Transverse colon (tissue), 4 donors: Measurements from ENCODE around the gene RASGRP2.

Experiments used
- EP300 ChIP-seq: sonication (generic); formaldehyde crosslinking; IDR thresholded peaks from one replicate; pipeline ENCODE4 v1.6.1; 2017; ENCODE audit warnings: antibody characterized with exemption, low read depth
- POLR2A ChIP-seq: fragments of 450-650 bp; IDR thresholded peaks from one replicate; pipeline ENCODE4 v1.6.1; 2016; ENCODE audit warnings: antibody characterized with exemption, mild to moderate bottlenecking, moderate library complexity
- POLR2AphosphoS5 ChIP-seq, 3 donors: sonication (generic); formaldehyde crosslinking; IDR thresholded peaks; one replicate each; pipeline ENCODE4 v1.6.1; 2016; ENCODE audit warnings: antibody characterized with exemption in 3 of 3
- TF ChIP-seq, protein P1 (sequence below), 5 experiments: fragments of 200-600 bp in 3 of 5; fragments of 450-650 bp in 2 of 5; sonication (generic) in 3 of 5; IDR thresholded peaks; 1 replicate in 2 of 5; 2 replicates in 3 of 5; pipeline ENCODE4 v1.5.1; 2016 to 2017; ENCODE audit warnings: antibody characterized with exemption in 5 of 5, inconsistent platforms in 3 of 5, mild to moderate bottlenecking in 2 of 5, moderate library complexity in 1 of 5

- TF ChIP-seq, protein P1, sequence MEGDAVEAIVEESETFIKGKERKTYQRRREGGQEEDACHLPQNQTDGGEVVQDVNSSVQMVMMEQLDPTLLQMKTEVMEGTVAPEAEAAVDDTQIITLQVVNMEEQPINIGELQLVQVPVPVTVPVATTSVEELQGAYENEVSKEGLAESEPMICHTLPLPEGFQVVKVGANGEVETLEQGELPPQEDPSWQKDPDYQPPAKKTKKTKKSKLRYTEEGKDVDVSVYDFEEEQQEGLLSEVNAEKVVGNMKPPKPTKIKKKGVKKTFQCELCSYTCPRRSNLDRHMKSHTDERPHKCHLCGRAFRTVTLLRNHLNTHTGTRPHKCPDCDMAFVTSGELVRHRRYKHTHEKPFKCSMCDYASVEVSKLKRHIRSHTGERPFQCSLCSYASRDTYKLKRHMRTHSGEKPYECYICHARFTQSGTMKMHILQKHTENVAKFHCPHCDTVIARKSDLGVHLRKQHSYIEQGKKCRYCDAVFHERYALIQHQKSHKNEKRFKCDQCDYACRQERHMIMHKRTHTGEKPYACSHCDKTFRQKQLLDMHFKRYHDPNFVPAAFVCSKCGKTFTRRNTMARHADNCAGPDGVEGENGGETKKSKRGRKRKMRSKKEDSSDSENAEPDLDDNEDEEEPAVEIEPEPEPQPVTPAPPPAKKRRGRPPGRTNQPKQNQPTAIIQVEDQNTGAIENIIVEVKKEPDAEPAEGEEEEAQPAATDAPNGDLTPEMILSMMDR (IDR thresholded peaks at IDR 0.05): no peak
- no peak for TF ChIP-seq POLR2A
- TF ChIP-seq POLR2AphosphoS5 (IDR thresholded peaks at IDR 0.05): no peak
- no peak for TF ChIP-seq EP300
Measured at GRCh38 chr11:64747961-64748665, 4.2 kb upstream of the RASGRP2 start.
